Activated T-cell treated with anti-CD3 and anti-CD28 coated beads for 24 hours (primary cell): ENCODE data around the gene HIRIP3.

Source experiments
- DNase-seq: peaks from one replicate; pipeline ENCODE4 v3.0.0-alpha.2; 2020; ENCODE audit warnings: low read depth

The HIRIP3 gene

DNA sequence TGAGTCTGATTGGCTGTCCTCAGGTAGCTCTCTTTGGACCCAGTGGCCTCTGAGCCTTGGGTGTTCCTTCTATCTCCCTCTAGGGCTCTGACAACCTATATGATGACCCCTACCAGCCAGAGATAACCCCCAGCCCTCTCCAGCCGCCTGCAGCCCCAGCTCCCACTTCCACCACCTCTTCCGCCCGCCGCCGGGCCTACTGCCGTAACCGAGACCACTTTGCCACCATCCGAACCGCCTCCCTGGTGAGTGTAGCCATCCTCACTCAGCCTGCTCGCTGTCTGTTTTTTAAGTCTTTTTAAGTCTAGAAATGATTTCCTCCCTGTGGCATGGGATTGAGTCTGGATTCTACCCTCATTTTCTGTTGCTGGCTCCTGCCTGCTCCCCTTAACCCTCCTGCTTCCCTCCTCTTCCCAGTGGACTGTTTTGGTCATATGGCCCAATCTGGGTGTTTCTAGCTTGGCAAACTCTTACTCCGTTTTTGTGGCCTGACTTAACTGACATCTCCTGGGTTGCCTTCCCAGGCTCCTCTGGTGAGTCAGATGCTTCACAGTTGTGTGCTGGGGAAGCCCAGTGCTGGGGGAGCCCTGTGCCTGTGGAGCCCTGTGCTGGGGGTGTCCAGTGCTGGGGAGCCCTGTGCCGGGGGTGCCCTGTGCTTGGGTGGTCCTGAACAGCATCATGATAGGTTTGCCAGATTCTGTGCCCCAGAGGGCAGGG lies 11.8 kb downstream of the HIRIP3 start:
- no peak for DNase-seq

DNA sequence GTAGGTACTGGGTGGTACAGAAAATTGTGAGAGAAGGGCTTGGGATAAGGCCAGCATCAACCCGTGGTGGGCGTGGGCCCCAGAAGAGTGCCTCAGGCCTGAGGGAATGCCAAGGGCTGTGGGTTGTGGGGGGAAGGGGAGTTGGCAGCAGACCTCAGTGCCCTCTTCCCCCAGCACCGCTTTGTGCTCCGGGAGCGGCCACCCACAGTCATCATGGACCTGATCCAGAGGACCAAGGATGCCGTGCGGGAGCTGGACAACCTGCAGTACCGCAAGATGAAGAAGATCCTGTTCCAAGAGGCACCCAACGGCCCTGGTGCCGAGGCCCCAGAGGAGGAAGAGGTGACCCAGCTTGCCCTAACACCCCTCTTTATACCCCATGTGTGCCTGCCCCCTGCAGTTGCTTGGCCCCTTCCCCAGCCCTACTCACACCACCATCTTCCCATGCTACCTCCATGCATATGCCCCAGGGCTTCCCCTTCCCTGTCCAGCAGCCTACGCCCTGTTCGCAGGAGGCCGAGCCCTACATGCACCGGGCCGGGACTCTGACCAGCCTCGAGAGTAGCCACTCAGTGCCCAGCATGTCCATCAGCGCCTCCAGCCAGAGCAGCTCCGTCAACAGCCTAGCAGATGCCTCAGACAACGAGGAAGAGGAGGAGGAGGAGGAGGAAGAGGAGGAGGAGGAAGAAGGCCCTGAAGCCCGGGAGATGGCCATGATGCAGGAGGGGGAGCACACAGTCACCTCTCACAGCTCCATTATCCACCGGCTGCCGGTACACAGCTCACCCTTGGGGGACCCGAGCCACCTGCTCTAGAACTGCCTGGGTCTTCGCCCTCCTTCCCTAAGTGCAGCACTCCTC lies 12.6 kb downstream of the HIRIP3 start:
- DNase-seq, result no peak

DNA sequence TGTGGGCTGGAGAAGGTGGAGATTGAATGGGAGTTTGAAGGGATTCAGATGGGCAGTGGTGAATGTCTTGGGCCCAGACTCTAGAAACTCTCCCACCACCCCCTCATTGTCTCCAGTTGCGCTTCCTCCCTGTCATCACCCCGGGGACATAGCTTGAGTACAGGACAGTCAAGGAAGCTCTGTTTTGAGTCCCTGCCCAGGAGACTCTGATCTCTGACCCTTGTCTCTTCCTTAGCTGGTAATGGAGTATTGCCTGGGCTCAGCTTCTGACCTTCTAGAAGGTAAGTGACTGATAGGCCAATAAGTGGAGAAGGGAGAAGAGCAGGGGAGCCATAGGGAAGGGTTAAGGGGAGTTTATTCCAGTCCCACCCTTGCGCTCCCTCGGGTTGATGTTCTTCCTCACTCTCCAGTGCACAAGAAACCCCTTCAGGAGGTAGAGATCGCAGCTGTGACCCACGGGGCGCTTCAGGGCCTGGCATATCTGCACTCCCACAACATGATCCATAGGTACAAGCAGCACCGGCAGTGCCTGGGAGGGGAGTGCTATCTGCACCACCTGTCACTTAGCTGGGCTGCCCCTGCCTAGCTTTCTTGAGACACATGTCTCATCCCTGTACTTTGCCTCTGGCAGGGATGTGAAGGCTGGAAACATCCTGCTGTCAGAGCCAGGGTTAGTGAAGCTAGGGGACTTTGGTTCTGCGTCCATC lies 16.7 kb downstream of the HIRIP3 start:
- DNase-seq, result no peak

DNA sequence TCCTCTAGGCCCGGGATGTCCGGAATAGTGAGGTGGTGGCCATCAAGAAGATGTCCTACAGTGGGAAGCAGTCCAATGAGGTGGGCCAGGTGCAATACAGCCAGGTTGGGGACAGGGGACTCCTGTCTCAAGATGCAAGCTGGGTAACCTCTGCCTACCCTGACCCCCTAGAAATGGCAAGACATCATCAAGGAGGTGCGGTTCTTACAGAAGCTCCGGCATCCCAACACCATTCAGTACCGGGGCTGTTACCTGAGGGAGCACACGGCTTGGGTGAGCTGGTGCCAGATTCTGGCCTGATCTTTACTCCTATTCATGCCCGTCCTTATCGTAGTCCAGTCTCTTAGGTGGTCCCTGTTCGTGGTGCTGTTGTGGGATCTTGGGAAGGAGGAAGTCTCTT lies 17.3 kb downstream of the HIRIP3 start:
- DNase-seq, result no peak

DNA sequence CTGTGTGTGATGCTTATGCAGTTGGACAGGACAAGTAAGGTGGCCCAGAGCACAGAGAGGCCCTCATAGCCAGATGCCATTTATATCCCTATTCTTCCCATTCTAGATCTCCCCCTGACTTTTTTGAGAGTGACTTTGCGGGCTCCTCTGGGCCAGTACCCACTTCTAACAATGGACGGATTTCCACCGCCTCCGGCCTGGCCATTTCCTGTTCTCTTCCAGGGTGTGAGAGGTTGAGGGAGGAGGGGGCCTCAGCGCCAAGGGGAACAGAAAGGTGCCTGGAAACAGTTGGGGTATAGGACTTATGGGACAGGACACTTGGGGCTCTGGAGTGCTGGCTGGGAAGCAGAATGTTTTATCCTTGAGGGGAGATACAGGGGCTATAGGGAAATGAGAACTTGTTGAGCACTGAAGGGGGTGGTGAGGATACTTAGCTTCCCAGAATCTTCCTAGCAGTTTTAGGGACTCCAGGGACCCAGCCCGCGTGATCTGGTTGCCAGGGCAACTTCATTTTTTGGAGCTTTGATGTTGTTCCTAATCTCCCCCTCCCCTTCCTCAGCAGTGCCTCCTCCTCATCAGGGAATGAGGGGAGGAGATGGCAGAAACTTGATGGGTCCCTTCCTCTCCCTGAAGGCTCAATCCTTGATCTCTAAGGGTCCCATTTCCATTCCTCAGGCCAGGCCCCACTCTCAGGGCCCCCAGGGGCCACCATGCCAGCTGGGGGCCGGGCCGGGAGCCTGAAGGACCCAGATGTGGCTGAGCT lies 18.2 kb downstream of the HIRIP3 start:
- DNase-seq, result no peak

DNA sequence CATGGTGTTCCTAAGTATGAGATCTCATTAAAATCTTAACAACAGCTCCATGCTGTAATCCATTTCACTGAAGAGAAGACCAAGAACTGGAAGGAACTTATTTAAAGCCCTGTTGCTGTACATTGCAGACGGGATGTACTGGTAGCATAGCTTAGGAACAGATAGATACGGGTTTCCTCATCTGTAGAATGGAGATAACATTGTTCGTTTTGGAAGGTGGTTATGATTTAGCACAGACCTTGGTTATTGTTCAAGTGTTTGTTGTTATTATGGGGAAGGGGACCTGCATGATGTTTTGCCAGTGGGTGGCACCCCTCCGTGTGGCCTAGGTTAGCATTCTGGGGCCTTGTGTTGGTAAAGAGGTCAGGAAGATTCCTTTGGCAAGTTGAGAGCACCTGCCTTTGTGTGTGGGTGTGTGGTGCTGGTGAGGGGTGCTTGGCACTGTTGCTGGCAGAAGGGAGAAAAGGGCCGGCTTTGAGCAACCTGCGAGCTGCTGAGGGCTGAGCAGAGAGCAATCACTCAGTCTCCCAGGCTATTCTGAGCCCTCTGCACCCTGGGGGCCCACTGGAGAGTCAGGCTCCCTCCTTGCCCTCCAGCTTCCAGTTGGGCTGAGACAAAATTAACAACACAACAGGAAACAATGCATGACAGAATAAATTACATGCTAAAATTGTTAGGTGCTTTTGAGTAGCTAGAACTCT lies 19.5 kb downstream of the HIRIP3 start:
- no peak for DNase-seq

DNA sequence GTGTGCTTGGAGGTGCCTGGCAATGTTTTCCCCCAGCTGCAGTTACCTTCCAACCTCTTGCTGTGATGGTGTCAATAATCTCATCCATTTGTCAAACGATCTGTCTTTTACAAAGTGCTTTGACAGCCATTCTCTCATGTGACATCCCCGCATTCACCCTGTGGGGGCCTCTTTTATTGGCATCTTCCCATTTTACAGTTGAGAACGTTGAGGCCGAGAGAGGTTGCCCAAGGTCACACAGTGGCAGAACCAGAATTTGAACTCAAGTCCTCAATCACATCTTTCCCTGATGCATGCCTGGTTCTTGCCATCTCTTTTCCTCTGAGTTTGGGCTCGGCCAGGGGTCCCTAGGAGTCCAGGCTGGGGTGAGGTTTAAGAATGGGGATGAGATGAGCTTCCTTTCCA lies 20.3 kb downstream of the HIRIP3 start:
- DNase-seq, result no peak

DNA sequence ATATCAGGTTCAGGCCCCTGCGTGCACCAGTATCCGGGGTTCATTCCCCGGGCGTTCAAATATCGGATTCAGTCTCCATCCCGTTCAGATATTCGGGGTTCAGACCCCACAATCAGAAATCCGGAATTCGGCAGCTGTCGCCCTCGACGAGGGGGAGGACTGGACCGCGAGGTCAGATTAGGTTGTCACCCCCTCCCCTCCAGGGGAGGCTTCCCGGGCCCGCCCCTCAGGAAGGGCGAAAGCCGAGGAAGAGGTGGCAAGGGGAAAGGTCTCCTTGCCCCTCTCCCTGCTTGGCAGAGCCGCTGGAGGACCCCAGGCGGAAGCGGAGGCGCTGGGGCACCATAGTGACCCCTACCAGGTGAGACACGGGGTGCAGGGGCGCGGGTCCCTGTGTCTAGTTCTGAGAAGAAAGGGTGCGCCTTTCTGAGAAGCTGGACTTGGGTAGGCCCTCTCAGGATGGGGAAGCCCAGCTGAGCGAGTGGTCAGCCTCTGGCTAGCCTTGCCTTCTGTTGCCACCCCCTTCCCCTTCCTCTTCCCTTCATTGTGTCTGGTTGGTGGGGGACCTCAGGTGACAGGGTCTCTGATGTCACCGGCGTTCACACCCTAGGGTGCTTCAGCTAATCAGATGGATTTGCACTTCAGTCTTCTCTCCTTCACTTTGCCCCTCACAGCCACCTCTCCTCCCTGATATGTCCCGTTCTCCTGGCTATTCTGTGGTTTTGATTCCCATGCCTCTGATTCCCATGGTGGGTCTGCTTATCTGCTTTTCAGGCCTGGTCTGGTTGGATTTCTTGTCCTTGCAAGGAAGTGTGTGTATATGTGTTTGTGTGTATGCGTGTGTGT lies 20.9 kb downstream of the HIRIP3 start:
- DNase-seq, result no peak

DNA sequence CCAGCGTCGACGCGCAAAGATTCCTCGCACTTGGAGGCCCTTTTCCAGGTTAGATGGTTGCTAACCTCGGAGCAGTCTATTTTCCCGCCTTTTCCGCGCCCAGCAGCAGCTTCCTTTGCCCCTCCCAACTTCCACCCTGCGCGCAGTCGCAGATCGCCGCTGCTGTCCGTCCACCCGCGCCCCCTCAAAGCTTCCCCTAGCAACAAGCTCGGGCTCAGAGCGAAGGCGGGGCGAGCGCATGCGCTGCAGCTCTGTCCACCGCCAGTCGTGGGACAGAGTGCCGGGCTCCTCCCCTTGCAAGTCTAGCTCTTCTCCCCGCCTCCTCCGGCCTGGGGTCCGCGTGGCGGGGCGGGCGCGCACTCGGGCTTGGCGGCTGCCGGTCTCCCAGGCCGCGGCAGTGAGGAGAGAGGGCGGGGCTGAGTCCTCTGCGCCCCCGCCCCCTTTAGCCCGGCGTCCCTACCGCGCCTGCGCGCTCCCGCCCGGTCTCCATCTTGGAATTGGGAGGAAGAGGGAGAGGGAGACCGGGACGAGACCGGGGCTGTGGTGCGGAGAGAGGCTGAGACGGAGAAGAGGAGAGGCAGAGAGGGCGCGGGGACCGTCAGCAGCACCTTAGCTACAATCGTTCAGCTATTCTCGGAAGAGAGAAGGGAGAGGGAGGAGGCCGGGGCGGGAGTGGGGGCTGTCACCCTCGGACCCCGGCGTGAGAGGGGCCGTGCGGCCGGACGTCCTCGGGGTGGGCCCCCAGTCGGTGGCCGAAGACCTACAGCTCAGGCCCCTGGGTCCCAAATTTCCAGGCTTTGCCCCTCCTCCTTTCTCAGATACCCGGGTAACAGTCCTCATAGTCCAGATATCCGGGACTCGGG lies 21.8 kb downstream of the HIRIP3 start, which contains the start of gene TAOK2:
Gene TAOK2, plus strand, starts transcription at position 485 of the 863 bp plus-strand sequence. CDS start 3,905 bp downstream, outside the sequence.
- peak; percentile 95 for DNase-seq

DNA sequence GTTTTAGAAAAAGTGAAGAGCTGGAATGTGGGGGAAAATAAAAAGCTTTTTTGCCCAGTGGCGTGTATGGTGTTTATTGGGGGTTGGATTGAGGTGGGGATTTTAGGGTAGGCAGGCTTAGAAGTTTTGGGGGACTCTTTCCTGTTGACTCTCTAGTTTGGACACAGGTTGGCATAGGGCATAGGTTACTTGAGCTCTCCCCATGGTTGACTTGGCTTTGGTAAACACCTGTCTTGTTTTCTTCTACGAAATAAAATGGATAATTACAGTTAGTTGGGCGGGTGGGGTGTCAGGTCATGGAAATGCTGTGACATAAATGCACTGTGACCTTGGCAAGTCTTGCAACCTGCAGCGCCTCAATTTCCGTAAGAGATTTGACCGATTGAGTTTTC lies 22.4 kb downstream of the HIRIP3 start:
- DNase-seq, result no peak

DNA sequence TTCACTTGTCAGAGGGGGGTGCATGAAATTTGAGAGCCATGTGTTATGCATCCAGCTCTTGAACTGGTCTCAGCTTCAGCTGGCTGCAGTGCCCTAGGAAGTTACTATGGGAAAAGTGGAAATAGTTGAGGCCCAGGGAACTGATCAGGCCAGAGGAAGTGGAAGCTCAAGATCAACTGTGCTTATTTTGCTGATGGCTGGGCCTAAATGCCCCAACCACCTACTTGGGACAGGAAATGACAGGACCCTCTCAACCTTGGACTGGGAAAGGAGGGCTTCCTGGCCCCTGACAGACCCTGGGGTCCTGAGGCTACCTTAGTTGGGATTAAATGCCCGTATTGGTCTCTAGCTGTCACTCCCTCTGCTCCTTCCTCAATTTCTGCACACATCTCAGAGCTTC lies 22.9 kb downstream of the HIRIP3 start:
- DNase-seq, result no peak

DNA sequence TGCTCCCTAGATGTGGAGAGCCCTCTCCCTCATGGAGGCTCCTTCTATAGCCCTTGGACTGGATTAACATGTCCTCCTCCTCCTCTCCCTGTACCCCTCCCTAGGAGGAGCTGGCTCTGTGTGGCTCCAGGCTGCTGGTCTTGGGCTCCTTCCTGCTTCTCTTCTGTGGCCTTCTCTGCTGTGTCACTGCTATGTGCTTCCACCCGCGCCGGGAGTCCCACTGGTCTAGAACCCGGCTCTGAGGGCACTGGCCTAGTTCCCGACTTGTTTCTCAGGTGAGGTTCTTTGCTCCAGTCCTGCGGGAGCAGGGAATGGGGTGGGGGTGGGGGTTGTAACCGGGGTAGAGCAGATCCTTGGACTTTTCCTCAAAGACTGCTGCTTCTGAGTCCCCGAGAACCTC lies 24.1 kb downstream of the HIRIP3 start:
- DNase-seq, result no peak

DNA sequence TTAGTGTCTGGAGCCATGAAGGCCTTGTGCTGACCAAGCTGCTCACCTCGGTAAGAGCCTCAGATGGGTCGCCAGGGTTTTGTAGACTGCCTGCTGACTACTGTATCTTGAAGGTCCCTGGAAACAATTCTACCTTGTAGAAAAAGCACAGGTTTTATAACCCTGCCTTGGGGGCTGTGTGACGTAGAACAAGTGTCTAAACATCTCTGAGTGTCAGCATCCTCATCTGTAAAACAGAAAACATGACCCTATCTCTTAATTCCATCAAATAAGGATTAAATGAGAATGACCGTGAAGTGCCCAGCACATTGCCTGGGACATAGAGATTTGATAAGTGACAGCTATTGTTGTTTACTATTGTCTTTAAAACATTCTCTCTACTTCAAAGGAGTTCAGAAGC lies 27.2 kb downstream of the HIRIP3 start:
- DNase-seq, result no peak

DNA sequence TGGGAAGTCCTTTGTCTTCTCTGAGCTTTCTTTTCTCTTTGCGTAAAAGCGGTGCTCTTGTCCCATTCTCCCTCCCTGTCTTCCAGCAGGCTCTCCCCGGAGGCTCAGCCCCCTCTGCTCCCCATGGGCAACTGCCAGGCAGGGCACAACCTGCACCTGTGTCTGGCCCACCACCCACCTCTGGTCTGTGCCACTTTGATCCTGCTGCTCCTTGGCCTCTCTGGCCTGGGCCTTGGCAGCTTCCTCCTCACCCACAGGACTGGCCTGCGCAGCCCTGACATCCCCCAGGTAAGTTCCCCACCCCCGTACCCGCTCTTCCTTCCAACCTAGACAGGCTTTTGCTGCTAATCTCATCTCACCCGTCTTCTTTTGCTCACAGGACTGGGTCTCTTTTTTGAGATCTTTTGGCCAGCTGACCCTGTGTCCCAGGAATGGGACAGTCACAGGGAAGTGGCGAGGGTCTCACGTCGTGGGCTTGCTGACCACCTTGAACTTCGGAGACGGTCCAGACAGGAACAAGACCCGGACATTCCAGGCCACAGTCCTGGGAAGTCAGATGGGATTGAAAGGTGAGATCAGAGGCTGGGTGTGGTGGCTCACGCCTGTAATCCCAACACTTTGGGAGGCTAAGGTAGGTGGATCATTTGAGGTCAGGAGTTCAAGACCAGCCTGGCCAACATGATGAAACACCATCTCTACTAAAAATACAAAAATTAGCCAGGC lies 32.2 kb downstream of the HIRIP3 start:
- DNase-seq, result no peak

DNA sequence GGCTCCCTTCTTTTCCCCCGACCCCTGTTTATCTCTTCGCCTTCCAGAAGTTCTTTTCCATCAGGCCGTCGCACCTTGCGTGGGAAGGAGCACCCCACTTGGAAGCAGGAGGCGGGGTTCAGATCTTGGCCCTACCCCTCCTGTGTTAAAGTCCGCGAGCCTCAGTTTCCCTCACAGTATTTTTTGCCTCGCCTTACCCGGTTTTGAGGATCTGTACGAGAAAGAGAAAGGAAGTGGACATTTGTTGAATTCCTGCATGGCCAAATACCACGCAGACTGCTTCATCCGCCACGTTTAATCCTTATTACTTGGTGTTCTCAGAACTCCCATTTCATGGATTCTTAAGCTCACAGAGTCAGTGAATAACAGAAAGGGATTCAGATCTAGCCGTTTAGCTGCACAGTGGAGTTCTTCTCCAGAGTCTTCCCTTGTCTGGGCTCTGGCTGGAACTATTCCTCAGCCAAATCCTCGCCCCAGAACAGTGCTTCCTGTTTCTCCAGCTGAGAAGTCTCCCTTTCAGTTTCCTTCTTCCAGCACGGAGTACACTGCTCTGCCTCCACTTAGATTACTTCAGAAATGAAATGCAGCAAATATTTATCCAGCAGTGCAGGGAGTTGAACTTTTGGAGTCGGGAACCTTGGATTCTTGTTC lies 32.9 kb downstream of the HIRIP3 start:
- no peak for DNase-seq

DNA sequence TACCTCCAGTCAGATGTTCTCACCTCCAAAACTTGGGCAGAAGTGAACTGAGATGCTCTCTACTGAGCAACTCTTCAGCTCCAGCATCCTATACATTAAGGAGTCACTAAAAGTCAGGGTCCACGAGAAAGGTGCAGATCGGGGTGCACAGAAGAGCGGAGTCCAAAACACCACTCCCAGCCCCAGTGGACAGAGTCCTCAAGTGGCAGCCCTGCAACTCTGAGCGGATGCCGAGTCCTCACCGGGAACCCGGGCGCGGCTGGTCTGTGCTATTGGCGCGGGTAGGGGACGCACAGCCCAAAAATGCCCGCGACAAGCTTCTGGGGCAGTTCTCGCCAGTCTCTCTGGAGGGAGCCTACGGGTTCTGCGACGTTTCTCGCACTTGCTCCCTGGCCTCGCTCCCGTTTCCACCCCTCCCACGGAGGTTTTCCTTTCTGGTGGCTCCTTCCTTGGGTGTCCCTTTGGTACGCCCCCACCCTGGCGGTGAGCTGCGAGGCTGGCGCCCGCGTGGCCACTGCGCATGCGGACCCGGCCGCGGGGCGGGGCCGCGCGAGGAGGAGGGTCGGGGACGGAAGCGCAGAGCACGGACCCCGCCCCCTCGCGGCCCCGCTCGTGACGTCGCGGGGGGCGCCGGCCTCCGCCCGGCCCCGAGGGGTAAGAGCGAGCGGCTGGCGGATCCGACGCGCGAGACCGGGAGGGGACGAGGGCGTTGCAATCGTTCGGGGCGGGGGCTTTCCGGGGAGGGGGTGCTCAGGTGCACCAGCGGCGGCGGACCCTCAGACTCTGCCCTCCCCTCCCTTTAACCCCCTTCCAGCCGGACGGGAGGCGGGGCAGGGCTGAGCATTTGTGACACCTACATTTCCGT lies 33.7 kb downstream of the HIRIP3 start, which contains the start of gene TMEM219:
Gene TMEM219, plus strand, starts transcription at position 601 of the 865 bp plus-strand sequence. CDS start 1,065 bp downstream, outside the sequence.
- DNase-seq, result peak; percentile 92

DNA sequence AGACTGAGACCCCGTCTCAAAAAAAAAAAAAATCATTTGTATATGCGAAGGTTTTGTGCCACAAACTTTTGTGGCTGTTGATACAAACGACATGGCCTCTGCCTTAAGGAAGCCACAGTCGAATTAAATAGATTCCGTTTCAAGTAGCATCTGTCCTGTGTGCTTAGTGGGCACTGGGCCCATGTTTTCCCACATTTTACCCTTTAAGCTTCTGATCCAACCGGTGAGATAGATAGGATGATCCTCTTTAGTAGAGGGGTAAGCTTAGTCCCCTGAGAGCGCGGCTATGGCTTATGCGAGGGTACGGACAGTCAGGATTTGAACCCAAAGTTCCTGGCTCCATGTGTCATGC lies 34.3 kb downstream of the HIRIP3 start:
- no peak for DNase-seq
